ENCODE results near the gene JMJD4.

Gene JMJD4

GRCh38 chr1:227735539-227736285 lies 610 bp upstream of the JMJD4 start:
- peak overlapping the region; percentile 65 for H3K27ac ChIP-seq
- no peak for TF ChIP-seq CTCF (conservative IDR thresholded peaks at IDR 0.05)

- peak overlapping the region; percentile 65 for H3K27ac ChIP-seq
- TF ChIP-seq CTCF (conservative IDR thresholded peaks at IDR 0.05), result no peak
These were observed 601 bp downstream of the JMJD4 start for GRCh38 chr1:227734546-227734855.

DNA sequence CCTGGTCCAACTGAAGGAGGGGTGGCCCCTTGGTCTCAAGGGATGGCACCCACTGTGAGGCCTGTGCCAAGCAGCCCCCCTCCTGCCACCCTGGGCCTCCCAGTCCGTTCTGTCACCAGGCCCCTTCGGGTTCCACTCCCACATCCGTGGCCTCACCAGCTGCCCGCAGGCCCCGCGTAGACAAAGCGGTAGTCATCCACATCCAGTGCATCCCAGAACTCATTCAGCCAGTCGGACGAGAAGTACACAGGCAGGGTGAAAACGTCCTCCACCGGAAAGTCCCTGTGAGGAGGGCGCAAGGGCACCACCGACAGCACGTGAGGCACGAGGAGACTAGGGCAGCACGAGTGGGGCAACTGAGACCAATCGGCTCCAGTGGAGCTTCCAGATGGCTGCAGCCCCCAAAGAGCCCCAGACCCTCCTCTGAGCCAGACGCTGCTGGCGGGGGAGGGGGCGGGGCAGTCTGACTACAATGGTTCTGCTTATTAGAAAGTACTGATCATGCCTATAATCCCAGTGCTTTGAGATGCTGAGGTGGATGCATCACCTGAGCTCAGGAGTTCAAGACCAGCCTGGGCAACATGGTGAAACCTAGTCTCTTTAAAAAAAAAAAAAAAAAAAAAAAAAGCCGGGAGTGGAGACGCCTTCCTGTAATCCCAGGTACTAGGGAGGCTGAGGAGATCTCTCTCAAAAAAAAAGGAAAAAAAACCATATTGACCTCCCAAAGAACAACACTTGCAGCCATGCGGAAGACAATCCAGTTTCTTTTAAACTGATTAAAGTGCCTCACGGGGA lies 1.2 kb downstream of the JMJD4 start:
- H3K27ac ChIP-seq, result peak overlapping the region; percentile 65
- TF ChIP-seq CTCF (conservative IDR thresholded peaks at IDR 0.05), result no peak

- no peak overlapping the region for H3K27ac ChIP-seq
- TF ChIP-seq CTCF (conservative IDR thresholded peaks at IDR 0.05), result no peak
These were observed 1.8 kb downstream of the JMJD4 start for GRCh38 chr1:227733309-227733705.

DNA sequence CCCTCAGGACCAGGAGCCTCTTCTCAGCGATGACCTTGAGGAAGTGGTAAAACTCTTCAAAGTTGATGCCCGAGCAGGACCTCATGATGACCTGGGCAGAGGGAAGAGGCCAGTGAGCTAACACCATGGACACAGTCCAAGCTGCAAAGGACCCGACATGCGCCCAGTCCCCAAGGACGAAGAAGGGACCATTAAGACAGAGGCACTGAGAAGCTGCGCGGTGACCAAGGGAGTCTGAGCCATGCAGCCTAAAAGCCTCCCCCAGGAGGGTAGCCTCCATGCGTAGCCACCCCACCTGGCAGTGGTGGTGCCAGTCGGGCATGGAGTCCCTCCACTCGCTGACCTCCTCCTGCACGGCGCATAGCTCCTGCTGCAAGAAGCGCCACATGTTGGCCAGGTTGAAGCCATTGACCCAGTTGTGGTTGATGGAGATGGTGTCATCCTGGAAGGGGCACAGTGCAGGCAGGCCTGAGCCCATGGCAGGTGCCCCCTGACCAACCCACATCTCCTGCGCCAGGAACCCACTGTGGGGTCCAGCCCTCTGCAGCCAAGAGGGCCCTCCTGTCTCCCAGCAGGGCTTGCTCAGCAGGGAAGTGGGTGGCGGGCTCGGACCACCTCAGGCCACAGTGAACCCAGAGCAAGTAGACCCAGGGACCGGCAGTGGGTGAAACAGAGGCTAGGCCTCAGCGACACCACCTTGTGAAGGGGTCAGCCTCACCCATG lies 2.4 kb downstream of the JMJD4 start:
- TF ChIP-seq CTCF (conservative IDR thresholded peaks at IDR 0.05), result no peak
- H3K27ac ChIP-seq, result no peak overlapping the region

GRCh38 chr1:227731696-227732585 lies 3.2 kb downstream of the JMJD4 start:
- no peak overlapping the region for H3K27ac ChIP-seq
- no peak for TF ChIP-seq CTCF (conservative IDR thresholded peaks at IDR 0.05)

All from VCaP (cell line).